IMR-90 (cell line): Measurements from ENCODE around the gene CYB5R4. TPM values are rescaled to one million over a fixed set of nuclear protein-coding genes. Genes with fewer than 3 reads are reported as not detected.

Source experiments
- ATAC-seq: fragments of 200-7000 bp; cut with Tn5 transposase; 2 replicates; pipeline ENCODE4 v1.9.1; 2020; ENCODE audit warnings: low read depth, mild to moderate bottlenecking, moderate library complexity
- BruUV-seq: library from RNA; stranded (reverse); fragments of 400-500 nt; replicated peaks from 2 replicates; lab custom pipeline; 2021; lab: Mats Ljungman, UMichigan
- CTCF ChIA-PET: fragments of 300-600 bp; formaldehyde crosslinking; extraction: SDS; loops from one replicate; lab custom pipeline; 2021; ENCODE audit warnings: antibody characterized with exemption; lab: Yijun Ruan, JAX
- POLR2A ChIA-PET: fragments of 300-600 bp; sonication (Branson Sonifier 250); formaldehyde crosslinking; loops from one replicate; lab custom pipeline; 2022; ENCODE audit warnings: antibody characterized with exemption; ENCODE audit not compliant: unreplicated experiment; lab: Charles Lee
- DNase-seq: peaks from one replicate; pipeline ENCODE4 v3.0.0; 2013
- H2AFZ ChIP-seq: replicated peaks from 2 replicates; pipeline ENCODE3; 2013; ENCODE audit warnings: low read length, mild to moderate bottlenecking; ENCODE audit not compliant: poor library complexity
- H2AK5ac ChIP-seq: 2 replicates; pipeline ENCODE4 v1.6.1; 2013; ENCODE audit warnings: low read depth, low read length, inconsistent platforms
- H2AK9ac ChIP-seq: replicated peaks from 2 replicates; pipeline ENCODE3; 2013; ENCODE audit warnings: mild to moderate bottlenecking, low read depth, low read length, moderate library complexity; ENCODE audit not compliant: poor library complexity
- H2BK120ac ChIP-seq: 2 replicates; pipeline ENCODE4 v1.6.1; 2013; ENCODE audit warnings: low read depth, low read length, inconsistent platforms
- H2BK15ac ChIP-seq: 3 replicates; pipeline ENCODE4 v1.6.1; 2013; ENCODE audit warnings: low read depth, low read length, inconsistent platforms
- H2BK20ac ChIP-seq: 2 replicates; pipeline ENCODE4 v1.6.1; 2013; ENCODE audit warnings: low read depth, mild to moderate bottlenecking, inconsistent platforms, low read length, moderate library complexity
- H2BK5ac ChIP-seq: 2 replicates; pipeline ENCODE4 v1.6.1; 2013; ENCODE audit warnings: mild to moderate bottlenecking, low read depth, low read length, inconsistent platforms; ENCODE audit not compliant: poor library complexity, severe bottlenecking
- H3K14ac ChIP-seq: replicated peaks from 2 replicates; pipeline ENCODE4 v1.6.1; 2013; ENCODE audit warnings: low read depth, low read length, inconsistent platforms
- H3K18ac ChIP-seq: 2 replicates; pipeline ENCODE4 v1.6.1; 2013; ENCODE audit warnings: low read depth, low read length, control low read depth
- H3K23ac ChIP-seq: 2 replicates; pipeline ENCODE4 v1.6.1; 2013; ENCODE audit warnings: low read depth, low read length, inconsistent platforms
- H3K27ac ChIP-seq: 2 replicates; pipeline ENCODE4 v1.5.1; 2013; ENCODE audit warnings: mild to moderate bottlenecking, control low read depth, low read length; ENCODE audit not compliant: insufficient read depth
- H3K27me3 ChIP-seq: 2 replicates; pipeline ENCODE4 v1.6.1; 2013; ENCODE audit warnings: low read length; ENCODE audit not compliant: control insufficient read depth, insufficient read depth
- H3K36me3 ChIP-seq: 2 replicates; pipeline ENCODE4 v1.6.1; 2013; ENCODE audit warnings: low read length, mixed read lengths; ENCODE audit not compliant: control insufficient read depth, insufficient read depth
- H3K4ac ChIP-seq: 2 replicates; pipeline ENCODE4 v1.6.1; 2013; ENCODE audit warnings: low read depth, low read length, inconsistent platforms
- H3K4me1 ChIP-seq: 2 replicates; pipeline ENCODE4 v1.6.1; 2013; ENCODE audit warnings: low read length, mixed read lengths; ENCODE audit not compliant: control insufficient read depth, insufficient read depth
- H3K4me2 ChIP-seq: 2 replicates; pipeline ENCODE4 v1.6.1; 2013; ENCODE audit warnings: low read depth, mild to moderate bottlenecking, control low read depth, low read length, moderate library complexity
- H3K4me3 ChIP-seq: 2 replicates; pipeline ENCODE4 v1.5.1; 2013; ENCODE audit warnings: low read depth, mild to moderate bottlenecking, control low read depth, low read length, moderate library complexity; ENCODE audit not compliant: insufficient read depth
- H3K56ac ChIP-seq: 2 replicates; pipeline ENCODE4 v1.6.1; 2013; ENCODE audit warnings: low read length, inconsistent platforms; ENCODE audit not compliant: insufficient read depth; ENCODE audit errors: extremely low read depth
- H3K79me1 ChIP-seq, 2 experiments: 2 replicates each; pipeline ENCODE4 v1.6.1; 2013; ENCODE audit warnings: low read length in 2 of 2, inconsistent platforms in 1 of 2, low read depth in 1 of 2
- H3K9ac ChIP-seq: 2 replicates; pipeline ENCODE4 v1.6.1; 2013; ENCODE audit warnings: low read depth, low read length, control low read depth
- H3K9me1 ChIP-seq: 2 replicates; pipeline ENCODE4 v1.6.1; 2013; ENCODE audit warnings: low read length, inconsistent platforms; ENCODE audit not compliant: insufficient read depth
- H3K9me3 ChIP-seq: 2 replicates; pipeline ENCODE4 v1.6.1; 2013; ENCODE audit warnings: low read length; ENCODE audit not compliant: control insufficient read depth, insufficient read depth
- H4K20me1 ChIP-seq: 2 replicates; pipeline ENCODE4 v1.6.1; 2013; ENCODE audit warnings: low read length, inconsistent platforms; ENCODE audit not compliant: insufficient read depth
- H4K5ac ChIP-seq: 2 replicates; pipeline ENCODE4 v1.6.1; 2013; ENCODE audit warnings: mild to moderate bottlenecking, low read depth, low read length, control low read depth
- H4K8ac ChIP-seq, 2 experiments: 2 replicates each; pipeline ENCODE4 v1.6.1; 2013; ENCODE audit warnings: low read depth in 2 of 2, low read length in 2 of 2, control low read depth in 1 of 2, inconsistent platforms in 1 of 2
- H4K91ac ChIP-seq: 2 replicates; pipeline ENCODE4 v1.6.1; 2013; ENCODE audit warnings: low read depth, low read length, inconsistent platforms; ENCODE audit not compliant: insufficient read depth
- BHLHE40 ChIP-seq: fragments of 150-350 bp; IDR thresholded peaks from 2 replicates; pipeline ENCODE4 v1.6.1; 2016; ENCODE audit warnings: mild to moderate bottlenecking, low read depth, low read length
- CEBPB ChIP-seq: IDR thresholded peaks from 2 replicates; pipeline ENCODE4 v1.6.1; 2012; ENCODE audit warnings: low read depth, low read length, improper control_type of control experiment
- CHD1 ChIP-seq: IDR thresholded peaks from 2 replicates; pipeline ENCODE4 v1.6.1; 2012; ENCODE audit warnings: low read depth, low read length, improper control_type of control experiment
- FOS ChIP-seq: fragments of 150-350 bp; IDR thresholded peaks from 2 replicates; pipeline ENCODE4 v1.6.1; 2016; ENCODE audit warnings: low read depth, low read length
- MAFK ChIP-seq: IDR thresholded peaks from 2 replicates; pipeline ENCODE4 v1.6.1; 2012; ENCODE audit warnings: low read depth, low read length, improper control_type of control experiment
- MAZ ChIP-seq: IDR thresholded peaks from 2 replicates; pipeline ENCODE4 v1.6.1; 2012; ENCODE audit warnings: low read depth, mild to moderate bottlenecking, low read length, improper control_type of control experiment, moderate library complexity, borderline replicate concordance
- MXI1 ChIP-seq: IDR thresholded peaks from 2 replicates; pipeline ENCODE4 v1.6.1; 2012; ENCODE audit warnings: low read depth, mild to moderate bottlenecking, low read length, moderate library complexity, borderline replicate concordance
- NFE2L2 ChIP-seq: fragments of 150-350 bp; IDR thresholded peaks from 2 replicates; pipeline ENCODE4 v1.6.1; 2016; ENCODE audit warnings: low read depth, mild to moderate bottlenecking, low read length
- POLR2A ChIP-seq: IDR thresholded peaks from 2 replicates; pipeline ENCODE4 v1.6.1; 2012; ENCODE audit warnings: mild to moderate bottlenecking, low read depth, low read length
- RAD21 ChIP-seq: IDR thresholded peaks from 2 replicates; pipeline ENCODE4 v1.6.1; 2012; ENCODE audit warnings: low read length, improper control_type of control experiment
- RCOR1 ChIP-seq: IDR thresholded peaks from 2 replicates; pipeline ENCODE4 v1.6.1; 2012; ENCODE audit warnings: mild to moderate bottlenecking, low read length, improper control_type of control experiment; ENCODE audit not compliant: insufficient replicate concordance
- RFX5 ChIP-seq: IDR thresholded peaks from 2 replicates; pipeline ENCODE4 v1.8.0; 2012; ENCODE audit warnings: low read depth, mild to moderate bottlenecking, low read length, moderate library complexity
- SMC3 ChIP-seq: fragments of 150-350 bp; IDR thresholded peaks from 2 replicates; pipeline ENCODE4 v1.6.1; 2016; ENCODE audit warnings: low read depth, mild to moderate bottlenecking, antibody characterized with exemption, low read length, moderate library complexity
- USF2 ChIP-seq: fragments of 150-350 bp; IDR thresholded peaks from 2 replicates; pipeline ENCODE4 v1.6.1; 2017; ENCODE audit warnings: mild to moderate bottlenecking, antibody characterized with exemption, low read length, low read depth
- WGBS, 2 experiments: methylation state at CpG; one replicate each; pipeline versions ENCODE4 v1.1.5 to v1.1.7; 2013; ENCODE audit warnings: missing lambda C conversion rate in 2 of 2; ENCODE audit not compliant: insufficient read length in 1 of 2; ENCODE audit errors: extremely low coverage in 2 of 2; 5-methylcytosine and 5-hydroxymethylcytosine counted together
- dilution Hi-C: fragments of 300-500 bp; cut with HindIII; formaldehyde crosslinking; loops from one replicate; pipeline ENCODE4 v1.14.3; 2018; ENCODE audit warnings: low sequenced_read_pairs; ENCODE audit not compliant: unreplicated experiment
- in situ Hi-C: fragments of 300-500 bp; cut with MboI; formaldehyde crosslinking; loops from 3 replicates; pipeline ENCODE4 v1.14.3; 2019; ENCODE audit warnings: low sequenced_read_pairs, inconsistent platforms, mixed read lengths
- intact Hi-C: fragments of 100-400 bp; cut with micrococcal nuclease; formaldehyde crosslinking; loops from 2 replicates; pipeline ENCODE4 v1.10.0; 2022
- polyA plus RNA-seq, 3 experiments: library from polyadenylated mRNA; depleted of rRNA; stranded (reverse); fragments of >200 nt; gene quantifications; 2 replicates each; pipeline ENCODE4 v1.2.3, GENCODE V29; 2012; ENCODE audit warnings: low replicate concordance in 1 of 3
- total RNA-seq: library from RNA; depleted of rRNA; stranded (reverse); fragments of >200 nt; gene quantifications from 2 replicates; pipeline ENCODE4 v1.2.3, GENCODE V29; 2012
- TF ChIP-seq, protein P1 (sequence below): fragments of 150-350 bp; IDR thresholded peaks from 2 replicates; pipeline ENCODE4 v1.6.1; 2016; ENCODE audit warnings: low read depth, mild to moderate bottlenecking, low read length, moderate library complexity, borderline replicate concordance
- TF ChIP-seq, protein P2 (sequence below): conservative IDR thresholded peaks from 2 replicates; pipeline ENCODE4 v1.5.1; 2012; ENCODE audit warnings: mild to moderate bottlenecking, low read depth, low read length, improper control_type of control experiment

CYB5R4 gene
- total and polyA plus RNA-seq, 2 of the 4 experiments (the other 2 are of a cell fraction) = 3.2 to 6.1 TPM

GRCh38 chr6:83960664-83961063 is 101.2 kb downstream of the CYB5R4 start:
- Histone ChIP-seq H3K9me1 (no peaks in the 10 kb centered on the region), H3K27ac (no peak overlapping the region), H2BK20ac (no peak overlapping the region), H3K4ac (no peak overlapping the region), H2AK9ac (no peak overlapping the region), H3K23ac (no peak overlapping the region), H2BK5ac (no peak overlapping the region), H3K18ac (no peak overlapping the region), H3K14ac (no peak overlapping the region), H2AK5ac (no peak overlapping the region), H2BK120ac (no peak overlapping the region), H3K79me1 (no peaks in the 10 kb centered on the region), H3K4me2 (no peak overlapping the region), H3K9ac (no peak overlapping the region), H3K9me3 (no peaks in the 10 kb centered on the region), H3K4me1 (no peaks in the 10 kb centered on the region), H3K36me3 (peaks cover 10% of the 10 kb centered on the region; the same call in 1 of the 2 replicates), H2AFZ (no peak overlapping the region), H4K20me1 (no peaks in the 10 kb centered on the region), H3K27me3 (no peaks in the 10 kb centered on the region), H4K91ac (no peak overlapping the region), H2BK15ac (no peak overlapping the region), H3K4me3 (no peak overlapping the region), H4K8ac (no peak overlapping the region), H3K56ac (no peak overlapping the region), H4K5ac (no peak overlapping the region)
- DNase-seq (no peak), ATAC-seq (no peak)
- WGBS, 2 experiments = no CpG with 5 or more reads among the region's 1 CpG
- TF ChIP-seq USF2 (no peak), CHD1 (no peak), MAFK (no peak), BHLHE40 (no peak), MXI1 (no peak), POLR2A (no peak), SMC3 (no peak), RFX5 (no peak), RAD21 (no peak), RCOR1 (no peak), NFE2L2 (no peak), MAZ (no peak), CEBPB (no peak), FOS (no peak)
- TF ChIP-seq, protein P1, sequence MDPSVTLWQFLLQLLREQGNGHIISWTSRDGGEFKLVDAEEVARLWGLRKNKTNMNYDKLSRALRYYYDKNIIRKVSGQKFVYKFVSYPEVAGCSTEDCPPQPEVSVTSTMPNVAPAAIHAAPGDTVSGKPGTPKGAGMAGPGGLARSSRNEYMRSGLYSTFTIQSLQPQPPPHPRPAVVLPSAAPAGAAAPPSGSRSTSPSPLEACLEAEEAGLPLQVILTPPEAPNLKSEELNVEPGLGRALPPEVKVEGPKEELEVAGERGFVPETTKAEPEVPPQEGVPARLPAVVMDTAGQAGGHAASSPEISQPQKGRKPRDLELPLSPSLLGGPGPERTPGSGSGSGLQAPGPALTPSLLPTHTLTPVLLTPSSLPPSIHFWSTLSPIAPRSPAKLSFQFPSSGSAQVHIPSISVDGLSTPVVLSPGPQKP = no peak
- TF ChIP-seq, protein P2, sequence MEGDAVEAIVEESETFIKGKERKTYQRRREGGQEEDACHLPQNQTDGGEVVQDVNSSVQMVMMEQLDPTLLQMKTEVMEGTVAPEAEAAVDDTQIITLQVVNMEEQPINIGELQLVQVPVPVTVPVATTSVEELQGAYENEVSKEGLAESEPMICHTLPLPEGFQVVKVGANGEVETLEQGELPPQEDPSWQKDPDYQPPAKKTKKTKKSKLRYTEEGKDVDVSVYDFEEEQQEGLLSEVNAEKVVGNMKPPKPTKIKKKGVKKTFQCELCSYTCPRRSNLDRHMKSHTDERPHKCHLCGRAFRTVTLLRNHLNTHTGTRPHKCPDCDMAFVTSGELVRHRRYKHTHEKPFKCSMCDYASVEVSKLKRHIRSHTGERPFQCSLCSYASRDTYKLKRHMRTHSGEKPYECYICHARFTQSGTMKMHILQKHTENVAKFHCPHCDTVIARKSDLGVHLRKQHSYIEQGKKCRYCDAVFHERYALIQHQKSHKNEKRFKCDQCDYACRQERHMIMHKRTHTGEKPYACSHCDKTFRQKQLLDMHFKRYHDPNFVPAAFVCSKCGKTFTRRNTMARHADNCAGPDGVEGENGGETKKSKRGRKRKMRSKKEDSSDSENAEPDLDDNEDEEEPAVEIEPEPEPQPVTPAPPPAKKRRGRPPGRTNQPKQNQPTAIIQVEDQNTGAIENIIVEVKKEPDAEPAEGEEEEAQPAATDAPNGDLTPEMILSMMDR = no peak
- dilution Hi-C loops (no loop called here), in situ Hi-C loops (no loop called here), intact Hi-C loops (no loop called here)
- POLR2A ChIA-PET = no interaction called here
- BruUV-seq = no TSS peak
- CTCF ChIA-PET = interaction anchor here (1.1 kb wide), 1 partner anchor 9 kb away, joined by 3 read pairs; no protein-coding TSS in a partner anchor
